Forelimb muscle (tissue), 1 donor: ENCODE data around the gene GRM8. TPM values are rescaled to one million over a fixed set of nuclear protein-coding genes. Genes with fewer than 3 reads are reported as not detected.
"Not testable (repeated sequence)": the region's sequence is repeated elsewhere in the genome, so short reads cannot be mapped to it uniquely, and the experiment has no call there.

Experiments used
- DNase-seq: peaks from one replicate; pipeline ENCODE4 v3.0.0-alpha.2; 2013; ENCODE audit warnings: low read depth
- polyA plus RNA-seq: library from polyadenylated mRNA; unstranded; fragments of 120-200 nt; gene quantifications from one replicate; pipeline ENCODE4 v1.2.1, GENCODE V29; 2013; ENCODE audit not compliant: insufficient read length

The GRM8 gene
- polyA plus RNA-seq, 1 donor = 0.11 TPM

DNA sequence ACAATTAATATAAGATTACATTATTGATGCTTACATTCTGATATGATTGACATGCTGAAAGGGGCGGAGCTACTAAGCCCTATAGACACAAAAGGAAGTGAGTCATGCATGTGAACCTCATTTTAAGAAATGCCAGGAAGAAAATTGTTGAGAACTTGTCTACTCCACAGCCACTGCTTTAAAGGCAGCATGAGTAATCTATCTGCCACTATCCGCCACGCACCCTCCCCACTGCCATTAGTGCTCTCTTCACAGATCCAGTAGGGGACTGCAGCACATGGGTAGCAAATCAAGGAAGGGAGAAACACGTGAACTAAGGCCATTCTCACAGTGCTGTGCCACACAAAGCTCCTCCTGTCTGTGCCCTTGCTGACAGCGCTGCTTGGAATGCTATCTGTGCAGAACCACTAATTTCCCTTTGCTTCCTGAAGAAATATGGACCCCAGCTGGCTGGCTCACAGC, 524.8 kb downstream of the GRM8 start:
- DNase-seq = no peak

DNA sequence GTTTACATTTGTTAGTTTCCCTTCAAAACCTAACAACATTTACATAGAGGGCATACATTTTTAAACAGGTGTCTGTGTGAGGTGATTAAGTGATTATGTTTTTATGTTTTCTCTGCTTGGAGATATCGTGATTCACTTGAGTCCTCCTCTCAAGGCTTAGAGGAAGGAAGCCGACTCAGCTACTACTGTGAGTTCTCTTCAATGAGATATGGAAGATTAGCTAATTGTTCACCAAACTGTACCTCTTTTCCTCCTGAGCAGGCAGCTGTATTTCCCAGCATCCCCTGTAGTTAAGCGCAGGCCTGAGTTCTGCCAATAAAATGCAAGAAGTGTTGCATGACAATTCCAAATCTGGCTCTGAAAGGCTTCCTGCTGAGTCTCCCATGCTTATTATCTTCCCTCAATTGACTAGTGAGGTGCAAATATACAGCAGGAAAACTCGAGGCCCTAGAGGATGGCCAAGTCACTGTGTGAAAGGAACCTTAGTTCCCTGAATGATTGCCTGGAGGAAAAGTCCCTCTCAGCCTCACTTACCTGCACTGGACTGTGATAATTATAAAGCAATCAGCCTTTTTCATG, 528.7 kb downstream of the GRM8 start:
- no peak for DNase-seq

DNA sequence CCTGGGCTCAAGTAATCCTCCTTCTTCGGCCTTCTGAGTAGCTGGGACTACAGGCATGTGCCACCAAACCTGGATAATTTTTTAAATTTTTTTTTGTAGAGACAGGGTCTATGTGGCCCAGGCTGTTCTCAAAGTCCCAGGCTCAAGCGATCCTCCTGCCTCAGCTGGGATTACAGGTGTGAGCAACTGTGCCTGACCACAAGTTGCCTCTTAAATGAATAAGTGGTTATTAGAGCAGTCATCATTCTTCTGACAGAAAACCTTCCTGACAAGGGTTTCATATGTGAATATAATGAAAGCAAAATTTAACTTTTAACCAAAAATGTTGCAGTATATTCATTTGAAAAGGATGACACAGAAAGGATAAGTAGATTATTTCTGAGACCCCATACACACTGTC, 532.5 kb downstream of the GRM8 start:
- no peak for DNase-seq

DNA sequence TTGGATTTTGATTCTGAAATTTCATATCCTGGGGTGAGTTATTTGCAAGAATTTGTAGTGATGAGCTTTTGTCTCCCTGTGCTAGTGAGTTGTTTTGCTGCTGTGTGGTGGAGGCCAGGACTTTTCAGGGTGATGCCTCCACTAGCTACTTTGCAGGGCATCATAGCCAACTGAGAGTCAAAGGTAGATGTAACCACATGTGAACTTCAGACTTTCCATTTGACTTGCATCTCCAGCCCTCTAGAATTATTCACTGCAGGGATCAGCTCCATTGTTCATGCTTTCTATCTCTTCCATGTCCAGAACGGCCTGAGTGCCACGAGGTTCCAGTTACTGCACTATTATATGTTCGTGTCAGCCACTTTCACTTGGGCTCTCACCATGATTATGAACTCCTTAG, 534.3 kb downstream of the GRM8 start:
- DNase-seq = no peak

DNA sequence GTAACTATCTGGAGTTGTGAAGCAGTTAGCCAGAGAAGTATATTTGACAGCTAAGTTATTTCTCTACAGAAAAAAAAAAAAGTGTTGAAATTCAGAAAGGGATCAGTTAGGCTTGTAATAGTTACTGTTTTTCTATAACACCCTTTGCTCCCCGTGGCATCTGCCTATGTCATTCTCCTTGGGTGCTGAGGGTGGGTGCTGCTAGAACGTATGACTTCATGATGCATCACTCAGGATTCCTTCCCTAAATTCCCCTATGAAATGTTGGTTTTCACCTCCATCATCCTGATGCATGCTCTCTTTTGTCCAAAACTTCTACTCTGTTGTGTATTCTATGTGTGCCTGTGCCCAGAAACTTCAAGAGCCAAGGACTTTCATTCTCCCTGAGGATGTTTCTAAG, 536.4 kb downstream of the GRM8 start:
- DNase-seq = no peak

DNA sequence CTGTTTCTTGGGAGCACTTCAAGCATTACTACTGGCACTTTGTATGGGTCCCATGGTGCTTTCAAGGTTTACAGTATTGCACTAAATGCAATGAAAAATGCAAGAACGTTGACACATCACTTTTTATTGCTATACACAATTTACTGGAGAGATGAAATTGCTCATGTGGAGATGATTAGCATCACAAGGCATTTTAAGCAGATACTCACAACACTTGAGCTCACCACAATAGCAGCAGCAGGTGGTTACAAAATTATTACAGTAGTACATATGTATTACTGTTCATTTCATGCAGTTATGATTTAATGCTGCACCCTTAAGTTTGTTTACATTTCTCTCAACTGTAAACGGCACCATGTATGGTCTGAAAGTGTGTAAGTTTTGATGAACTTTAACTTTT, 537.7 kb downstream of the GRM8 start:
- no peak for DNase-seq

DNA sequence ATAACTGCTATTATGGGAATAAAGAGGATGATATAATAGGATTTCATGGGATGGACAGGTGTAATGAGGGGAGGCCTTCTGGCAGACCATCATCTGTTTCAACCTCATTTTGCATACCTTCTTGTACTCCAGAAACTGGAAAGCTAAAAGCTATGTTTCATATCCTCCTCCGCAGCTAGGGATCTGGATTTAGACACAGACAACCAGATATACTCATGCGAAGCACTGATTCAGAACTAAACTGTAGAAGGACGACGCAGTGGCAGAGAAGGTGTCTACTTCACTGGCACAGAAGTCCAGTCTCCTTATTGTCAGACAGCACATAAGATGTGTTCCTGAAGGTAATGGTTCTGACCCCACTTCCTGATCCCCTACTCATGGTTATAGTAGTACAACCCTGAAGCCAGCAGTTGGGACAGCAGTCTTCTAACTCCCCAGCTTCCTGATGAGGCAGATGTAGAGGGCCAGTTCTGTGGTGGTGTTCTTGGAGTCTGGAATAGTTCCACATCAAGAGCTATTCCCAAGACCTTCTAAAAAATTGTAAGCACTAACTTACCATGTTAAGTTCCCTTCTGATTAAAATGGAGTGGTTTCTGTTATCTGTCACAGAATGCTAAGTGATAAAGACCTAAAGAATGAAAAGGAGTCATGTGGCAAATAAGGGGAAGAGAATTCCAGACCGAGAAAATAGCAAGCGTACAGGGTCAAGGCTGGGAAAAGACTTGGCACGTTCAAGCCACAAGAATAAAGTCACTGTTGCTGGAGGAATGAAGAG, 550.3 kb downstream of the GRM8 start:
- DNase-seq = no peak

DNA sequence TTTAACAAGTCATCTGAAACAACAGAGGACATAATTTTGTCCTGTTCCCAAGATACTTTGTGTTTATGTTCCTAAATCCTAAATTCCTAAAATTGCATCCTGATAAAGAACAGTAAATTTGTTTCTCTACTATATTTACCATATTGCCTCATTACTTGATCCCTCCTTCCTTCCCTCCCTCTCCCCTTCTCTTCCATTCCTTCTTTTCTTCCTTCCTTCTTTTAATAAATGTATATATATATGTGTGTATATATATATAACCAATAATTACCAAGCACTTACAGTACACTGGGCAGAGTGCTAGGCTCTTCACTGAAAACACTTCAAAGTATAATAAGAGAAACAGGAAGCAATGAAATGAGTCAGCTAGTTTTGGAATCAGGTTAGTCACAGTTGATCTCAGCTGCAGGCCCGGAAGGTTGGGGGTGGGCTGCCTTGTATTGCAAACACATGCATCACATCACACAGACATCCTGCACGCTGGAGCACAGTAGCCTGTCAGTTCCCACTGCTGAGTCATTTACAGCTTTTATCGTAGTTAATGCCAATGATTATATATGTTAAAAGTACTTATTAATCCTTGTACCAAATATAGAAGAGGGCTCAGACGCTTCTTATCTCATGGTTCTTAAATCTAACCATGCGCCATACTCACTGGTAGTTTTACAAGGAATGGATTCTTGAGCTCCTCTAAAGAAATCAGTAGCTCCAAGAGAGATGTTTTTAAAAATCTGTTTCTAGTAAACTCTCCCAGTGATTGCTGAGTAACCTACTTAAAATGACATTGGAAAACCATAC, 551.7 kb downstream of the GRM8 start:
- DNase-seq = no peak

DNA sequence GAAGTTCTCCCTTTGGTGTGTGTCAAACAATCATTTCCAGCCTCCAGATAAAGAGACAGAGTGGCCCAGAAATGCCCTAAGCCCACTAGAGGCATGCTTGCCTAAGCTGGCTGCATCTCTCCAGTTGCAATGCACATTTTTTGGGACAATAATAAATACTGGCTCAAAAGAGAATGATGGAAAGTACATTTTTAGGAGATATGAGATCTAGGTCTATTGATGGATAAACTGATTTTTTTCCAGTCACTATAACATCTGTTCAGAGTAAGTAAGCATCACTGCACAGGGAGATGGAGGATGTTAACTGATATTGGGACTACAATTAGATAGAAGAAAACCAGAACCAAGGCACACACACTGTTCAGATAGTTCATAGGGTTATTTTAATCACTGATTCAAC, 553.0 kb downstream of the GRM8 start:
- no peak for DNase-seq

DNA sequence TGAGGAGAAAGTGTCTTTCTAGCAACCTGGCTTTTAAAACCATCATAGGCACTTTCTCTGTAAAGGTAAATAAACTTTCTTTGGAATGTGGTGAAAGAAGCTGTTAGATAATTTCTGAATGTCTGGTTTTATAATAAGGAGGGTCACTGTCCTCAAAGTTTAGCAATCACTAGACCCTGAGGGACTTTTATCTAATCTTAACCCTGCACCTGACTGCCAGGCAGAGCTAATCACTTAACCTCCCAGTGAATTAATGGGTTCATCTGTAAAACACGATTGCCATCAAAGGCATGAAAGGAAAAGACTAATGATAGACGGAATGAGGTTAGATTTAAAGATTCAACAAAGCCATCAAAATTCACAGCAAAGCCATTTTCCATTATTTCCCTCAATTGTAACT, 553.8 kb downstream of the GRM8 start:
- DNase-seq = no peak

DNA sequence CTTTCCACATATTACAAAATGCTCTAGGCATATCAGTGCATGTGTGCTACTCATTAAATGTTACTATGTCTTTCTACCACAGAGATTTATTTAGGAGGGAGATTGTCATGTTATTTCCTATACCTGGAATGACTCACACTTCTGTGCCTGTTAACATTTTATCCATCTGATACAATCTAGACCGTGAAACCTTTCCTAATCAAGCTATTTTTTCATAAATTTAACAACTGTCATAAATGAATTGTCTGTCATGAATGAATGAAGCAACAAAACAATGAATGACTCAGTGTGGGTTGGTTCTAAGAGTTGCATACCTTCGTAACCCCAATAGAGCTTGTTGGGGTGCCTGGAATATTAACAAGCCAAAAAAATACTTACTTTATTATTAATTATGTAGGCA, 554.3 kb downstream of the GRM8 start:
- DNase-seq = no peak

DNA sequence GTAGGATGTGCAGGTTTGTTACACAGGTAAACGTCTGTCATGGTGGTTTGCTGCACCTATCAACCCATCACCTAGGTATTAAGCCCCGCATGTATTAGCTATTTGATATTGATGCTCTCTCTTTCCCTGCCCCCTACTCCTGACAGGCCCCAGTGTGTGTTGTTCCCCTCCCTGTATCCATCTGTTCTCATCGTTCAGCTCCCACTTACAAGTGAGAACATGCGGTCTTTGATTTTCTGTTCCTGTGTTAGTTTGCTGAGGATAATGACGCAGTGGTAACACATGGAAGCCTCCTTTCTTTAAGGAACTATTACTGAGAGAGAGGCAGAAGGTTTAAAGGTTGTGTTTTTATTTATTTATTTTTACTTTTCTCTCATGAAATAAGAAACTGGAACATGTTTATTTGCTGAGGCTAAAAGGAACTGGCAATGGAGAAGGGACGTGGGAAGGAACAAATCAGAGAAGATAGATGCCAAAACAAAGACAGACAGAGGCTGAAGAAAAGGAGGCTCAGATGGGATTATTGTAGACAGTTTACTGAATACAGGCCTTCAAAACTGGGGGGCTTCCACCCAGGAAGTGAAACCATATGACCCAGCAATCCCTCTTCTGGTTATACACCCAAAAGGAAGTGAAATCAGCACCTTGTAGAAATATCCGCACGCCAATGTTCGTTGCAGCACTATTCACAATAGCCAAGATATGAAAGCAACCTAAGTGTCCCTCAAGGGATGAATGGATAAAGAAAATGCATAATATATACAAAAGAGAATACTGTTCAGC, 556.3 kb downstream of the GRM8 start:
- DNase-seq = no peak

DNA sequence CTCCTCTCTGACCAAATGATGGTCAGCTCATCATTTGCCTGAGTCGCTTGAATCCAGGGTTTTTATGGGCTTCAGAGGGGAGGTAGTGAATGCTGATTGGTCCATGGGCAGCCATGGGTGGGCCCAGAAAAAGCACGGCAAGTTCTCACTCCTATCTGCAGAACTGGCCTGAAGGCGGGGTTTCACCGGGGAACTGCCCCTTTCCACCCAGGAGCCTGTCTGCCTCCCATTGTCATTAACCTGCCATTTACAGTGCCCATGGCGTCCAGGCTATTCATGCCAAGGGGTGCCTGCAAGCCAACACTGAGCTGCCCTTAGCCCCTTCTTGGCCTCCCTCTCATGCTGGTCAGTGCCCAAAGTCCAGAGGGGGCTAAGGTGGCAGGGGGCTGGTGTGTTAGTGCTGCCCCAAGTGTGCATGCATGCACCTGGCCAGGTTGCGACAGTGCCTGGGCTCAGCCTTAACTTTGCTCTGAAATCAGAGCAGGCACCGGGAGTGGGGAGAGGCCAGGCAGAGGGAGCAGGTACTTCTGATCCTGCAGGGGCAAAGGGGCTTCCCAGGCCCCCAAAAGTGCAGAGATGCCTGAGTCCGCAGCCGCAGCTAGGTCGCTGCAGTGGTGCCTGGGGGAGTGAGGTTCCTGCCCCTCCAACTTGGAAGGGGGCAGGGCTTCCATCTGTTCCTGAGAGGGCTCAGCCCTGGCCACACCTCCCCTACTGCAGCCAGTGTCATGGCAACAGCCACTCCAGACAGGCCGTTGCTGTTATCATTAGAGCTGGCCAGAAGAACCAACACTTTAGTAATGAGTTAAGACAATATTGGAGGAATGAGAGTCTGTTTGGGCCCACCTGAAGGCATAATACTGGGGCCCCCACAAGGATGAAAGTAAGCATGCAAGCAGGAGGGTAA, 561.6 kb downstream of the GRM8 start:
- DNase-seq = no peak

DNA sequence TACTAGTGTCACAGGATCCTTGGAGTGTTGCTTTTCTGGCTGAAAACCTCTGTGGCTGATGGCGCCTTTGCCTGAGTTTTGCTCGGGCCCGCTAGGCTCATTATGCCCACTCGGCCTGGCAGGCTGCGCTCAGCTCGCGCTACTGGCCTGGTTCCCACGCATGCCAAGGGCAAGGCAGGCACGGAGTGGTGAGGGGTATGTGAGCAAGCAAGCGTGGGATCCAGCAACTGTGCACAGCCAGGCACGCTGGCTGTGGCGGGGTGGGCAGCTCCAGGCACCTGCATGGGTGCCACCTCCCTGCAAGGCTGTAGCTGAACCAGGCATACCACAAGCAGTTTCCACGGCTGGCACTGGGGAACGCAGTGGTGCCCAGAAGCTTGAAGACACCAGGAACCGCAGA, 562.6 kb downstream of the GRM8 start:
- DNase-seq = no peak

DNA sequence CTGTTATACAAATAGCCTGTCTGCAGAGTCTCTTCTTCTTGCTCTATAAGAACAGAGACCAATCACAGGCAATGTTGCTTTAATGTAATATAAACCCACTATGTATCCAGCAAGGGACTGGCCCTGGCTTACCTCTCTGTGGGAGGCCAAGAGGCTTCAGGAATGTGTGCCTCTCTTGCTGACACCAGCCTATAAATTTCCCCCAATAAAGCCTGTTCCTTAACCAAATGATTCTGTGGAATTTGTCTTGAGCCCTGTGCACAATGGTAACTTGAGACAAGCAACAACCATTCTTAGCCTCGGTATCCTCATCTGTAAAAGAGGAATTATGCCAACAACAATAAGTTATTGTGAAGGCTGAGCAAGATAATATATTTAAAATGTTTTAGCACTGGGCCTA, 563.7 kb downstream of the GRM8 start:
- no peak for DNase-seq

DNA sequence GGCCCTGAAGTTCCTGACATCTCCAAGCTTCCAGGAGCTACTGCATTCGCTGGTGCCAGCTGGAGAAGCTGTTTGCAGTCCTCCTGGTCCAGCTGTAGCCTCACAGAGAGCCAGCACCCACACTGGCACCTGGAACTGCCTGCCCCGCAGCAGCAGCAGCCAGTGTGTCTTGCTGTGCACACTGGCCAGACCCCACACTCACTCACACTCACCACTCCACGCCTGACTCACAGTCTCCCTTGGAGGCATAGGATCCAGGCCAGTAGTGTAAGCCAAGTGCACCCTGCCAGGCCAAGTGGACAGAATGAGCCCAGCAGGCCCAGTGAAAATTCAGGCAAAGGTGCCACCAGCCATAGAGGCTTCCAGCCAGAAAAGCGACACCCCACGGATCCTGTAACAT, 566.3 kb downstream of the GRM8 start:
- no peak for DNase-seq

DNA sequence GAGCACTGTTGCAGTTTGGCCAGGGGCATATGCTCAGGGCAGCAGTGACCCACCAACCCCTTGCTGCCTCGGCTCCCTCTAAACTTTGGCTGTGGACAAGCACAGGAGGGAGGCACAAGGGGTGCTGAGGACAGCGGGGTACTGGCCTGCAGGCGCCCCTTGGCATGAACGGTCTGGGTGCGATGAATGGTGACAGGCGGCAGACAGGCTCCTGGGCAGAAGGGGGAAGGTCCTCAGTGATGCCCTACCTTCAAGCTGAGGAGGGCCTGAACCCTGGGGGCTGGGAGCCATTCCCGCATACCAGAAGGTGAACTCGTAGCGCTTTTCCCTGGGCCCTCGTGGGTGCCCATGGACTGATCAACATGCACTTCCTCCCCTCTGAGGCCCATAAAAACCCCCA, 567.1 kb downstream of the GRM8 start:
- no peak for DNase-seq

DNA sequence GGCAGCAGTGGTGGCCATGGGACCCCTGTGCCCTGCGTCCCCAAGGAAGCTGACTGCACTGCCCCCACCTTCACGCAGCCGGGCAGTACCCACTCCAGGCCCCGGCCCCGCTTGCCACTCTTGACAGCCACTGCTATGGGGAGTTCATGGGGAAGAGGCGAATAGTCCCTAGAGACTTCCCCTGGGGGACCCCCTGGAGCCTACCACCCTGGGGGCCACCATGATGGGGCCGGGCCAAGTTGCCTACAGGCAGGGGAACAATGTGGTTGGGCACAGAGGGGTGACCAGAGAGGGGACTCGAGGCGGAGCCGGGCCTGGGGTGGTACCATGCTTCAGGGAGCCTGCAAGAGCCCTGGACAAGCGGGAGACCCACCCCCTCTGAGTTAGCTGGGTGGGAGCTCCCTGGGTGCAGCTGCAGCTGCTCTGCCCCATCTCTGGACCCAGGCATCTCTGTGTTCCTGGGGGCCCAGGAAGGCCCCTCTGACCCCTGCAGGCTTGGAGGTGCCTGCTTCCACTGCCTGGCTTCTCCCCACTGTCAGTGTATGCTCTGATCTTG, 567.6 kb downstream of the GRM8 start:
- no peak for DNase-seq

DNA sequence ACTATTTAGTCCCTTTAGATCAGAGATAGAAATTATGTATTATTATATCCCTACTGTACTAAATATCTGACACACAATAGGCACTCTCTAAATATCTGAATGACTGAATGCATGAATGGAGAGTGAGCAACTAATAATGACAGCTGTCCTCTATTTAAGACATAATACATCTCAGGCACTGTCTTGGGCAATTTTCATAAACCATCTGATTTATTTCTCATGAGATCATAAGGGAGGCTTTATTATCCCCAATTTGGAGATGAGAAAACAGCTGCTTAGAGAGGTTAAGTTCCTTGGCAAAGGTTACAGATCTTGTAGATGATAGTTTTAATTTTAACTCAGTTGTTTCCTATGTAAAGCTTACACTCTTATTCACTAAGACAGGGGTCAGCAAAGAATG, 570.6 kb downstream of the GRM8 start:
- no peak for DNase-seq

DNA sequence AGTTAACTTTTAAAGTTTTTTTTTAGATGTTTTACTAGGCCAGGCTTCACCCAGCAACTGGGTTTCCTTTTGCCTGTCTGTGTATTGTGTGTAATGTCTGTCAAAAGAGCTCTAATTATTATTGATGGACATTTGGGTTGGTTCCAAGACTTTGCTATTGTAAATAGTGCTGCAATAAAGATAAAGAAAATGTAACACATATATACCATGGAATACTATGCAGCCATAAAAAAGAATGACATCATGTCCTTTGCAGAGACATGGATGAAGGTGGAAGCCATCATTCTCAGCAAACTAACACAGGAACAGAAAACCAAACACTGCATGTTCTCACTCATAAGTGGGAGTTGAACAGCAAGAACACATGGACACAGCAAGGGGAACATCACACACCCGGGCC, 584.0 kb downstream of the GRM8 start:
- DNase-seq = not testable (repeated sequence)

DNA sequence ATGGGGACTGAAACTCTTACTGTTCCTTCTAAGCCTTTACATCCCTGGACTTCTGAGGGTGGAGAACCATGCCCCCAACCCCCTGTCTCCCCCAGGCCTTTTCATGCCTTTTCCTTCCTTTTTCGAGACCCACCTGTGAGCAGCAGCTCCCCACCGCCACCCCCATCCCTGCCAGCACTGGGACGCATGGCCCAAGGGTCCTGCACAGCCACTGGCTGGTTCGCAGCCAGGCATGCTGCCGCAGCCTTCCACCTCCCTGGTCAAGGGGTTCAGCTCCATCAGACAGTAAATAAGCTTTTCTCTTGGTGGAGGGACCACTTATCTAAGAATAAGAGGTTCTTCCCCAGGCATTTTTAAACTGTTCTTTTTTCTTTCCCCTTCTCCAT, 584.4 kb downstream of the GRM8 start:
- DNase-seq = no peak
